Stimulated activated CD4-positive, alpha-beta T cell treated with anti-CD3 and anti-CD28 coated beads, Interleukin-1b, Interleukin-23, amount 100 ng/mL, for 48 hours (primary cell): ENCODE data around the gene MRGPRG.

Source experiments
- DNase-seq: peaks from one replicate; pipeline ENCODE4 v3.0.0-alpha.2; 2020

Gene MRGPRG

GRCh38 chr11:3193373-3194015 lies 25.1 kb downstream of the MRGPRG start:
- DNase-seq = no peak

GRCh38 chr11:3192511-3193372 lies 25.9 kb downstream of the MRGPRG start:
- no peak for DNase-seq

DNA sequence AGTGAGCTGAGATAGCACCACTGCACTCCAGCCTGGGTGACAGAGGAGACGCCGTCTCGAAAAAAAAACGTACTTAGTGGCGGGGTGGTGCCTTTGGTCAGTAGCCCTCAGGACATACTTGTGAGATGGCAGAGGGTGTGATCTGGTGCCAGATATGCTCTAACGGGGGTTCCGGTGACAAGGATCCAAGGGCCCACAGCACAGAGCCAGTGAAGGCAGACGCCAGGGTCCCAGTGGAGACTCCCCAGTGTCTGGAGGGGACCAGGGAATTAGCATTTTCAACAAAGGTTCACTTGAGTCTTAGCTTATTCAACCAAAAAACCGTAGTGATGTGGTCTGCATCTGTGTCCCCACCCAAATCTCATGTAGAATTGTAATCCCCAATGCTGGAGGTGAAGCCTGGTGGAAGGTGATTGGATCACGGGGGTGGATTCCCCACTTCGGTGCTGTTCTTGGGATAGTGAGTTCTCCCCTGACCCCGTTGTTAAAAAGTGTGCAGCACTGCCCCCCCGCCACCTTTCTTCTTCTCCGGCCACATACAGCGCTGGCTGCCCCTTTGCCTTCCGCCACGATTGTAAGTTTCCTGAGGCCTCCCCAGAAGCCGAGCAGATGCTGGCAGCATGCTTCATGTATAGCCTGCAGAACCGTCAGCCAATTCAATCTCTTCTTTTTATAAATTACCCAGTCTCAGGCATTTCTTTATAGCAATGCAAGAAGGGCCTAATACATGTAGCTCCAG lies 26.9 kb downstream of the MRGPRG start:
- DNase-seq = no peak

GRCh38 chr11:3190600-3190999 lies 28.0 kb downstream of the MRGPRG start:
- no peak for DNase-seq

DNA sequence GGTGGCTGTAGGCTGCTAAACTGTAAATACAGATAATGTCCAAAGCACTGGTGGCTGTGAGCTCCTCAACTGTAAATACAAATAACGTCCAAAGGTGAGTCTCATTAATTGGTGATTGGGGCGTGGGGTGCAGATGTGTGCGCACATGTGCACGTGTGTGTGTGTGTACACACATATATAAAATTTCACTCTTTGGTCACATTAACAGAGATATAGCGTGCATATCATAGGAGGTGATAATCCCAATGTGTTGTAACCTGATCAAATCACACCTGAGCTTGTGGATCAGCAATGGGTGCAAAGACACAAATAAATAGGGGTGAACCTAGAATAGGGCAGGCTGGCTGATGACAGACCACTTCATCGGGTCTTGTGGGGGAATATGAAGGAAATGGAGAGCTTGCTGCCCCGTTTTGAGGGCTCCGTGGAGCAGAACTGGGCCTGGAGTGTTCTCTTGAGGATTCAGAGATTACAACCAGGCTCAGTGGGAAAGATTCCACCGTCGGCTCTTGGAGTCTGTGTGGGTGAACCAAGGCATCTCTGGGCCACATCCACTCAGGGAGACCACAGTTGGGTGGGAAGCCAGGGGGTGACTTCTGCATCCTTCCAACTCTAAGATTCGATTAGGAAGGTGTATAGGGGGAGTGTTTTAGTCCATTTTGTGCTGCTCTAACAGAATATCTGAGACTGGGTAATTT lies 28.6 kb downstream of the MRGPRG start:
- DNase-seq = no peak

DNA sequence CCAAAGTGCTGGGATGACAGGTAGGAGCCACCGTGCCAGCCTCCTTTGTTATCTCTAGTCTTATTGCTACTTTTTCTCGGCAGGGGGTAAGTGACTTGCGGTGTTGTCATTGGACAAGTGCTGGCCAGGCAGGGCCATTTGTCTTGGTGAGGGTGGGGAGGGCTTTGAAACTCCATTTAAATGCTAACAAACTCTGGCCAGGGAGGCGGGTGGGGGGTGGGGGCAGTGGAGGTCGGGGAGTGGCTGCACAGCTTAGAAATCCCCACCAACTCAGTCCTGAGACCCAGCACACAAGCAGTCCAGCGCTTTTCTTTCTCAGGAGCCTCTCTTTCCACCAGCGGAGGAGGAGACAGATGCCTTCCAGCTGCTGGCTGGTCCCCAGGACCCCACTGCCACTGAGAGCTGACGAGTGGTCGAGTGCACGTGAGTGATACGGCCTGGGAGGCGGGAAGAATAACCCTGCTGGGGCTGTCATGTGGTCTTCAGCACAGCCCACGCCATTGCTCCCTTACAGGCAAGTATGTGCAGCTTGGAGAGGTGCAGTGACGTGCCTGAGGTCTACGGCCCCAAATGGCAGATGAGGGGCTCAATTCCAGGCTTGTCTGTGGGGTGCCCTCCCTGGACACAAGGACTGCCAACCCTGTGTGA lies 29.3 kb downstream of the MRGPRG start:
- DNase-seq = no peak

- DNase-seq = no peak
These were observed 30.0 kb downstream of the MRGPRG start for GRCh38 chr11:3188496-3189195.

DNA sequence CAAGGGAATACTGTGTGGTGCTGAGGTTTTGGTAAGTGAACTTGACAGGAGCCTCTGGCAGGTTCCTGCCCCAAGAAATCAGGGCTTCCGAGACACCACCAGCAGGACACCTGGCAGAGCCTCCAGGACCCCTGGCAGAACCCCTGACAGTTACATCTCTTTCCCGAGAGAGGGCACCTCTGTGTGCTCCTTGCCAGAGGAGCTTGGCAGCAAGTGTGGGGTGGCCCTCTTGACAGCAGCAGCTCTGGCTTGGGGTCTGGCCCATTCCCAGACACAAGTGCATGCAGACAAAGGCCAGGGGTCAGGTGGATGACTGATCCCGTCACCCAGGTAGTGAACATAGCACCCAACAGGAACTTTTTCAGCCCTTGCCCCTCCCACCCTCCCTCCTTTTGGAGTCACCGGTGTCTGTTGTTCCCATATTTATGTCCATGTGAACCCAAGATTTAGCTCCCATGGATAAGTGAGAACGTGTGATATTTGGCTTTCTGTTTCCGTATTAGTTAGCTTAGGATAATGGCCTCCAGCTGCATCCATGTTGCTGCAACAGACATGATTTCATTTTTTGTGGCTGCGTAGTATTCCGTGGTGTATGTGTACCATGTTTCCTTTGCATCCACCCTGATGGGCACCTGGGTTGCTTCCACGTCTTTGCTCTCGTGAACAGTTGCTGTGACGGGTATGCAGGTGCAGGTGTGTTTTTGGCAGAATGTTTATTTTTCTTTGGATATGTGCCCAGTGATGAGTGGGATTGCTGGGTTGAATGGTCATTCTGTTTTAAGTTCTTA lies 32.3 kb downstream of the MRGPRG start:
- DNase-seq = no peak

DNA sequence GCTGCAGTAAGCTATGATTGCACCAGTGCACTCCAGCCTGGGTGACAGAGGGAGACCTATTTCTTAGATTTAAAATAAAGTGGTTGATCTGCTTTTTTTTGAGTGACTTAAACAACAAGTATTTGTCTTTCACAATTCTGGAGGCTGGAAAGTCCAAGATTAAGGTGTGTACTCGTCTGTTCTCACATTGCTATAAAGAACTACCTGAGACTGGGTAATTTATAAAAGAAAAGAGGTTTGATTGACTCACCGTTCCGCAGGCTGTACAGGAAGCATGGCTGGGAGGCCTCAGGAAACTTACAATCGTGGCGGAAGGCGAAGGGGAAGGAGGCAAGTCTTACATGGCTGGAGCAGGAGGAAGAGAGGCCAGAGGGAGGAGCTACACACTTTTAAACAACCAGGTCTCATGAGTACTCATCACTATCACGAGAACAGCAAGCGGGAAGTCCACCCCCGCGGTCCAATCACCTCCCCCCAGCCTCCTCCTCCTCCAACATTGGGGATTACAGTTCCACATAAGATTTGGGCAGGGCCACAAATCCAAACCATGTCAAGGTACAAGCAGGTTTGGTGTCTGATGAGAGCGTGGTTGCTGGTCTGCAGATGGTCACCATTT lies 33.8 kb downstream of the MRGPRG start:
- DNase-seq = no peak

GRCh38 chr11:3183523-3183922 lies 35.1 kb downstream of the MRGPRG start:
- DNase-seq = no peak

DNA sequence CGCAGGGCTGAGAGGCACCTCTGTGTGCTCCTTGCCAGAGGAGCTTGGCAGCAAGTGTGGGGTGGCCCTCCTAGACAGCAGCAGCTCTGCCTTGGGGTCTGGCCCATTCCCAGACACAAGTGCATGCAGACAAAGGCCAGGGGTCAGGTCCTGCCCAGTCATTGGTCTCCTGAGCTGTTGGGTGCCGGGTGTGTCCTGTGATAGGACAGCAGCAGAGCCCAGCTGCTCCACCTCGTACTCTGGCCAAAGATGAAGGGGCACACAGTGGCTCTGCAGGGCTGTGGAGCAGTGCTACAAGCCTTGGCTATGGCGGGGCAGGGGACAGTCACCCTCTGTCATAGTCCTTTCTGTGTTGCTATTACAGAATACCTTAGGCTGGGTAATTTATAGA lies 36.2 kb downstream of the MRGPRG start:
- DNase-seq = no peak

GRCh38 chr11:3181725-3182461 lies 36.7 kb downstream of the MRGPRG start:
- no peak for DNase-seq

DNA sequence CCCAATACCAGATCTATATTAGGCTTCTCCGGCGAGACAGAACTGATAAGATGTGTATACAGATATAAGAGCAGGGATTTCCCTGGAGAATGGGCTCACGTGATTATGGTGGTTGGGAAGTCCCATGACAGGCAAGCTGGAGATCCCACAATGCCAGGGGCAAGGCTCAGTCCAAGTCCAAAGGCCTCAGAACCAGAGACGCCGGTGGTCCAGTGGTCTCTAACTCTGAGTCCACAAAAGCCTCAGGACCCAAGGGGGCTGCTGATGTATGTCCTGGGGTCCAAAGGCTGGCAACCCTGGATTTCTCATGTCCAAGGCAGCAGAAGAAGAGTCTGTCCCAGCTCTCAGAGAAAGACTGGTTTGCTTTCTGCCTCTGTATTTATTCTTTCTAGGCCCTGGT lies 37.7 kb downstream of the MRGPRG start:
- DNase-seq = no peak

- no peak for DNase-seq
These were observed 40.3 kb downstream of the MRGPRG start for GRCh38 chr11:3178349-3178748.

- DNase-seq = no peak
These were observed 40.7 kb downstream of the MRGPRG start for GRCh38 chr11:3177931-3178330.

DNA sequence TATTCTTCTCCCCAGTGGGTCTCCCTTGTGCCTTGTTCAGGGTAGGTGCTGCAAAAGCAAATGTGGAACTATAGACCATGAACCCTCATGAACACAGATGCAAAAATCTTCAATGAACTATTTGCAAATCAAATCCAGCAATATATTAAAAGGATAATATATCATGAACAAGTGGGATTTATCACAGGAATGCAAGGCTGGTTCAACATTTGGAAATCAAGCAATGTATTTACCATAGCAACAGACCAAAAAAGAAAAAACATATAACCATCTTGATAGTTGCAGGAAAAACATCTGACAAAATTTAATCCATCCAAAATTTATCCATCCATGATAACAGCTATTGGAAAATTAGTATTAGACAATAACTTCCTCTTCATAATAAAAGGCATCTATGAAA lies 42.1 kb downstream of the MRGPRG start:
- no peak for DNase-seq

DNA sequence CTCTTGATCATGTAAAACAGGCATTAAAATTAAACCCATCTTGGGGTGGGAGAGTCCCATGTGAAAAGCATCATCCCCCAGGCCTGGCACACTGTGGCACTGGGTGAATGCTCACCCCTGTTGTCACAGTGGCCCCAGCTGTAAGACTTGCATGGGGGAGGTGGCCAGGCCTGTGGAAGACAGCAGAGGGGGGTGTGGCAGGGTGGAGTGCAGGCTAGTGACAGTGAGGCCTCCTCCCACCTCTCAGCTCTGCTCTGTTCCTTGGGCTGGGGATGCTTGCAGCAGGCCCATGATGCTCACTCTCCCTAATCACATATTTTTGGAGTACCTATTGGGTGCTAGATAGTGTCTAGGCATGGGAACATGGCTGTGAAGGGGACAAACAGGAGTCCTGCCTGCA lies 43.4 kb downstream of the MRGPRG start:
- no peak for DNase-seq

DNA sequence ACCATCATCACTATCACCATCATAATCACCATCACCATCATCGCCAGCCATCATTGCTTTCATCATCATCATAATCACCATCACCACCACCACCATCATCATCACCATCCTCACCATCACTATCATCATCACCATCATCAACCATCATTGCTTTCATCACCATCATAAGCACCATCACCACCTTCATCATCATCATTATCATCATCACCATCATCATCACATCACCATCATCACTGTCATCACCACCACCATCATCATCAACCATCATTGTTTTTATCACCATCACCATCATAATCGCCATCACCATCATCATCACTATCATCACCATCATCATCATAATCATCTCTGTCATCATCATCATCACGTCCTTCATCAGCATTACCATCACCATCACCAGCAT lies 44.2 kb downstream of the MRGPRG start:
- no peak for DNase-seq

DNA sequence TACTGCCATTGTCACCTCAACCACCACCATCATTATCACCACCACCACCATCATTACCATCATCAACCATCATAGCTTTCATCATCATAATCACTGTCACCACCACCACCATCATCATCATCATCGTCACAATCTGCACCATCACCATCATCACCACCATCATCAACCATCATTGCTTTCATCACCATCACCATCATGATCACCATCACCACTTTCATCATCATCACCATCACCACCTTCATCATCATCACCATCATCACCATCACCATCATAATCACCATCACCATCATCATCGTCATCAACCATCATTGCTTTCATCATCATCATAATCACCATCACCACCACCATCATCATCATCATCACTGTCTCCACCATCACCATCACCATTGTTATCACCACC lies 44.8 kb downstream of the MRGPRG start:
- DNase-seq = no peak
